ENCODE results near the gene MAOB.

MAOB gene

GRCh38 chrX:43716696-43717095 is 165.6 kb downstream of the MAOB start:
- Histone ChIP-seq H3K36me3 (replicated peaks; ENCODE audit: insufficient read depth, low read length) (no peaks in the 10 kb centered on the region), H3K9ac (ENCODE audit: low read length) (no peak overlapping the region), H3K79me2 (ENCODE audit: low read length) (no peaks in the 10 kb centered on the region), H3K4me3 (ENCODE audit: low read length) (no peak overlapping the region), H3F3A (ENCODE audit: insufficient read depth, low read length) (no peaks in the 10 kb centered on the region), H2AFZ (ENCODE audit: low read length) (no peak overlapping the region), H3K9me3 (replicated peaks; ENCODE audit: insufficient read depth, low read length) (no peaks in the 10 kb centered on the region), H4K20me1 (ENCODE audit: insufficient read depth, low read length) (no peaks in the 10 kb centered on the region), H3K4me1 (ENCODE audit: low read length) (no peaks in the 10 kb centered on the region), H3K4me2 (ENCODE audit: low read depth, low read length) (no peak overlapping the region), H3K27me3 (replicated peaks; ENCODE audit: insufficient read depth, low read length) (no peaks in the 10 kb centered on the region), H3K9me2 (replicated peaks; ENCODE audit: insufficient read depth, low read length) (no peaks in the 10 kb centered on the region), H3K27ac (ENCODE audit: low read length) (no peak overlapping the region)
- no peak for DNase-seq
- TF ChIP-seq EZH2phosphoT487 (IDR thresholded peaks at IDR 0.05; ENCODE audit: low read length) (no peak), CTCF (IDR thresholded peaks at IDR 0.05; ENCODE audit: low read length) (no peak), EZH2 (optimal IDR thresholded peaks at IDR 0.05; ENCODE audit: low read depth, low read length) (no peak)
